ENCODE data around the gene PGRMC2.
"Not testable (repeated sequence)": the region's sequence is repeated elsewhere in the genome, so short reads cannot be mapped to it uniquely, and the experiment has no call there.

The PGRMC2 gene

GRCh38 chr4:128249787-128250668 lies 37.6 kb downstream of the PGRMC2 start:
- TF ChIP-seq SUZ12 (IDR thresholded peaks at IDR 0.05; ENCODE audit: extremely low read depth, insufficient read depth, insufficient read length) (no peak), ZNF274 (IDR thresholded peaks at IDR 0.05; ENCODE audit: low read depth, low read length) (no peak), YY1 (IDR thresholded peaks at IDR 0.05; ENCODE audit: insufficient read depth, insufficient read length) (no peak)
- H3K27me3 ChIP-seq (ENCODE audit: insufficient read depth, insufficient read length), result no peaks in the 10 kb centered on the region
- no peaks in the 10 kb centered on the region for H3K36me3 ChIP-seq (ENCODE audit: insufficient read depth, insufficient read length, low read length)
- peaks cover 66% of the 10 kb centered on the region for H3K9me3 ChIP-seq (ENCODE audit: insufficient read depth, low read length)
- H3K9ac ChIP-seq (ENCODE audit: insufficient read length, low read depth), result no peak overlapping the region
- DNase-seq (ENCODE audit: low read depth, low spot score), result no peak
- no peaks in the 10 kb centered on the region for H3K4me1 ChIP-seq (ENCODE audit: insufficient read depth, insufficient read length)
- no peak overlapping the region for H3K4me3 ChIP-seq (ENCODE audit: insufficient read length, low read depth)

- no peaks in the 10 kb centered on the region for H3K4me1 ChIP-seq (ENCODE audit: insufficient read depth, insufficient read length)
- TF ChIP-seq ZNF274 (IDR thresholded peaks at IDR 0.05; ENCODE audit: low read depth, low read length) (no peak), SUZ12 (IDR thresholded peaks at IDR 0.05; ENCODE audit: extremely low read depth, insufficient read depth, insufficient read length) (no peak), YY1 (IDR thresholded peaks at IDR 0.05; ENCODE audit: insufficient read depth, insufficient read length) (no peak)
- H3K9ac ChIP-seq (ENCODE audit: insufficient read length, low read depth), result no peak overlapping the region
- peaks cover 66% of the 10 kb centered on the region for H3K9me3 ChIP-seq (ENCODE audit: insufficient read depth, low read length)
- H3K27me3 ChIP-seq (ENCODE audit: insufficient read depth, insufficient read length), result no peaks in the 10 kb centered on the region
- H3K4me3 ChIP-seq (ENCODE audit: insufficient read length, low read depth), result no peak overlapping the region
- DNase-seq (ENCODE audit: low read depth, low spot score), result no peak
- H3K36me3 ChIP-seq (ENCODE audit: insufficient read depth, insufficient read length, low read length), result no peaks in the 10 kb centered on the region
Observed at GRCh38 chr4:128247906-128248305, 39.7 kb downstream of the PGRMC2 start.

- not testable (repeated sequence) for DNase-seq (ENCODE audit: low read depth, low spot score); H3K4me3 ChIP-seq (ENCODE audit: insufficient read length, low read depth); H3K9ac ChIP-seq (ENCODE audit: insufficient read length, low read depth); H3K27me3 ChIP-seq (ENCODE audit: insufficient read depth, insufficient read length); H3K4me1 ChIP-seq (ENCODE audit: insufficient read depth, insufficient read length); H3K36me3 ChIP-seq (ENCODE audit: insufficient read depth, insufficient read length, low read length)
- H3K9me3 ChIP-seq (ENCODE audit: insufficient read depth, low read length), result peaks cover 45% of the 10 kb centered on the region
Observed at GRCh38 chr4:128245391-128245790, 42.2 kb downstream of the PGRMC2 start.

- Histone ChIP-seq H3K27me3 (ENCODE audit: insufficient read depth, insufficient read length) (no peaks in the 10 kb centered on the region), H3K4me1 (ENCODE audit: insufficient read depth, insufficient read length) (no peaks in the 10 kb centered on the region), H3K9ac (ENCODE audit: insufficient read length, low read depth) (no peak overlapping the region), H3K36me3 (ENCODE audit: insufficient read depth, insufficient read length, low read length) (no peaks in the 10 kb centered on the region), H3K9me3 (ENCODE audit: insufficient read depth, low read length) (peaks cover 35% of the 10 kb centered on the region), H3K4me3 (ENCODE audit: insufficient read length, low read depth) (no peak overlapping the region)
- DNase-seq (ENCODE audit: low read depth, low spot score), result no peak
- TF ChIP-seq ZNF274 (IDR thresholded peaks at IDR 0.05; ENCODE audit: low read depth, low read length), result no peak
- no peak for TF ChIP-seq YY1 (IDR thresholded peaks at IDR 0.05; ENCODE audit: insufficient read depth, insufficient read length)
- no peak for TF ChIP-seq SUZ12 (IDR thresholded peaks at IDR 0.05; ENCODE audit: extremely low read depth, insufficient read depth, insufficient read length)
Observed at GRCh38 chr4:128244379-128244778, 43.2 kb downstream of the PGRMC2 start.

DNA sequence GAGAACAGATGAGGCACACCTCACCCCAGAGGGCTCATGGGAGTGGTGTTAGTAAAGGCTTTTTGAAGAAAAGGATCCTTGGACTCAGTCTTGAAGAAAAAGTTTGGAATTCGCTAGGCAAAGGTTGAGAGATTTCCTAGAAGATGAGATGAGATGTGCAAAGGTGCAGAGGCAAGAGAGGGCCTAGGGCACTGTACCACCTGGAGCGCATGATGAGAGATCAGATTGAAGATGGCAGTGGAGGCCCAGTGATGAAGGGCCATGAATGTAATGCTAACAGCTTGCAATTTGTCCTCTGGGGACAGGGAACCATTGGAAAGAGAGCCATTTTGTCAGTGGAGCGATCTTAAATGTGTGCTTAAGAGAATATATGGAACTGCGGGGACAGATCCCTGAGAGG lies 45.0 kb downstream of the PGRMC2 start:
- Histone ChIP-seq H3K4me1 (ENCODE audit: insufficient read depth, insufficient read length) (no peaks in the 10 kb centered on the region), H3K9ac (ENCODE audit: insufficient read length, low read depth) (no peak overlapping the region), H3K4me3 (ENCODE audit: insufficient read length, low read depth) (no peak overlapping the region), H3K36me3 (ENCODE audit: insufficient read depth, insufficient read length, low read length) (no peaks in the 10 kb centered on the region), H3K27me3 (ENCODE audit: insufficient read depth, insufficient read length) (no peaks in the 10 kb centered on the region), H3K9me3 (ENCODE audit: insufficient read depth, low read length) (peaks cover 18% of the 10 kb centered on the region)
- TF ChIP-seq YY1 (IDR thresholded peaks at IDR 0.05; ENCODE audit: insufficient read depth, insufficient read length), result no peak
- TF ChIP-seq SUZ12 (IDR thresholded peaks at IDR 0.05; ENCODE audit: extremely low read depth, insufficient read depth, insufficient read length), result no peak
- TF ChIP-seq ZNF274 (IDR thresholded peaks at IDR 0.05; ENCODE audit: low read depth, low read length), result no peak
- DNase-seq (ENCODE audit: low read depth, low spot score), result no peak

- no peaks in the 10 kb centered on the region for H3K27me3 ChIP-seq (ENCODE audit: insufficient read depth, insufficient read length)
- no peak for DNase-seq (ENCODE audit: low read depth, low spot score)
- H3K9ac ChIP-seq (ENCODE audit: insufficient read length, low read depth), result no peak overlapping the region
- H3K4me3 ChIP-seq (ENCODE audit: insufficient read length, low read depth), result no peak overlapping the region
- no peaks in the 10 kb centered on the region for H3K36me3 ChIP-seq (ENCODE audit: insufficient read depth, insufficient read length, low read length)
- no peaks in the 10 kb centered on the region for H3K4me1 ChIP-seq (ENCODE audit: insufficient read depth, insufficient read length)
- TF ChIP-seq ZNF274 (IDR thresholded peaks at IDR 0.05; ENCODE audit: low read depth, low read length) (no peak), SUZ12 (IDR thresholded peaks at IDR 0.05; ENCODE audit: extremely low read depth, insufficient read depth, insufficient read length) (no peak), YY1 (IDR thresholded peaks at IDR 0.05; ENCODE audit: insufficient read depth, insufficient read length) (no peak)
- H3K9me3 ChIP-seq (ENCODE audit: insufficient read depth, low read length), result peaks cover 14% of the 10 kb centered on the region
Observed at GRCh38 chr4:128241981-128242380, 45.6 kb downstream of the PGRMC2 start.

DNA sequence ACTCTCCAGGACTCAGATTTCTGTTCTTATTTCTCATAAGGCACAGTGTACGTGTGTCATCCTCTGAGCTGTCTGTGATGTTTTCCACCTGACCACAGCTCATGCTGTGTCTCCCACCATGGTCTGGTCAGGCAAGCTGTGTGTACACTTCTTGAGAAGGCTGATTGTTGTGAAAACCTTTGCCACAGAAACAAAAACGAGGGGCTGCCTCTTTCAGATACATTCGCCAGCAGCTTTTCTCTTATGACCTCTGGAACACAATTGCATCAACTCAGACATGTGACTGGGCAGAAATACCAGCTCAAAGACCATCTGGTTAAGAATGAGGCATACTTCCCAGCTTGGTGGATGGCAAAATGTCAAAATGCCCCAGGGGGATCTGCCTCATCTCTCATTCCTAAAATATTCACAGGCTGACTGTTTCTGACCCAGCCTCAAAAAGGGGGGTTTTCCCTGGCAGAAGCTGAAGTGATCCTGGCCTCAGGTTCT lies 46.1 kb downstream of the PGRMC2 start:
- H3K27me3 ChIP-seq (ENCODE audit: insufficient read depth, insufficient read length), result no peaks in the 10 kb centered on the region
- H3K4me1 ChIP-seq (ENCODE audit: insufficient read depth, insufficient read length), result no peaks in the 10 kb centered on the region
- TF ChIP-seq ZNF274 (IDR thresholded peaks at IDR 0.05; ENCODE audit: low read depth, low read length), result no peak
- no peak for TF ChIP-seq YY1 (IDR thresholded peaks at IDR 0.05; ENCODE audit: insufficient read depth, insufficient read length)
- TF ChIP-seq SUZ12 (IDR thresholded peaks at IDR 0.05; ENCODE audit: extremely low read depth, insufficient read depth, insufficient read length), result no peak
- no peak for DNase-seq (ENCODE audit: low read depth, low spot score)
- no peaks in the 10 kb centered on the region for H3K36me3 ChIP-seq (ENCODE audit: insufficient read depth, insufficient read length, low read length)
- H3K9ac ChIP-seq (ENCODE audit: insufficient read length, low read depth), result no peak overlapping the region
- peaks cover 9% of the 10 kb centered on the region for H3K9me3 ChIP-seq (ENCODE audit: insufficient read depth, low read length)
- H3K4me3 ChIP-seq (ENCODE audit: insufficient read length, low read depth), result no peak overlapping the region

All from NT2/D1 (cell line).